Aorta (tissue), 5 donors: Measurements from ENCODE around the gene SLC14A1. TPM values are rescaled to one million over a fixed set of nuclear protein-coding genes. Genes with fewer than 3 reads are reported as not detected.

Experiments used
- ATAC-seq: fragments of 200-7000 bp; cut with Tn5 transposase; one replicate; pipeline ENCODE4 v1.9.1; 2022; ENCODE audit warnings: moderate library complexity; ENCODE audit not compliant: low FRiP score
- DNase-seq, 2 donors: peaks; one replicate each; pipeline ENCODE4 v3.0.0-alpha.2; 2020
- H3K27ac ChIP-seq, 2 donors: one replicate each; pipeline ENCODE4 v1.5.1; 2013; ENCODE audit warnings: low read length in 2 of 2, mild to moderate bottlenecking in 2 of 2, moderate library complexity in 2 of 2, control low read depth in 1 of 2, inconsistent platforms in 1 of 2, low read depth in 1 of 2
- H3K27me3 ChIP-seq, 2 donors: one replicate each; pipeline ENCODE4 v1.6.1; 2013; ENCODE audit warnings: control low read depth in 1 of 2, low read length in 1 of 2, mild to moderate bottlenecking in 1 of 2, moderate library complexity in 1 of 2; ENCODE audit not compliant: insufficient read depth in 2 of 2, control insufficient read depth in 1 of 2
- H3K36me3 ChIP-seq, 2 donors: one replicate each; pipeline ENCODE4 v1.6.1; 2013; ENCODE audit warnings: control low read depth in 1 of 2, low read length in 1 of 2, mild to moderate bottlenecking in 1 of 2; ENCODE audit not compliant: insufficient read depth in 2 of 2, control insufficient read depth in 1 of 2
- H3K4me1 ChIP-seq, 2 donors: one replicate each; pipeline ENCODE4 v1.6.1; 2013; ENCODE audit warnings: low read length in 2 of 2, control low read depth in 1 of 2, mild to moderate bottlenecking in 1 of 2, moderate library complexity in 1 of 2; ENCODE audit not compliant: insufficient read depth in 2 of 2, control insufficient read depth in 1 of 2
- H3K4me3 ChIP-seq, 2 donors: one replicate each; pipeline ENCODE4 v1.5.1; 2013; ENCODE audit warnings: low read length in 2 of 2, control low read depth in 1 of 2, mild to moderate bottlenecking in 1 of 2
- H3K9me3 ChIP-seq: one replicate; pipeline ENCODE4 v1.6.1; 2013; ENCODE audit warnings: mild to moderate bottlenecking, low read length; ENCODE audit not compliant: control insufficient read depth
- WGBS, 2 donors: extraction: QIAGEN DNeasy Blood & Tissue Kit; methylation state at CpG; one replicate each; pipeline ENCODE4 v1.1.7; 2013; 5-methylcytosine and 5-hydroxymethylcytosine counted together
- intact Hi-C, 2 donors: fragments of 100-400 bp; cut with DNase I; formaldehyde crosslinking; loops; one replicate each; pipeline versions ENCODE4 v1.14.2 to v1.15.0; 2022
- polyA plus RNA-seq, 2 donors: library from polyadenylated mRNA; stranded (reverse); fragments of 200-250 nt; gene quantifications; one replicate each; pipeline ENCODE4 v1.2.3, GENCODE V29; 2013
- total RNA-seq, 2 donors: library from RNA; stranded (reverse); fragmentation: NEBNext Ultra II Directional; extraction: Animal tissue kit (Norgen Biotek cat#: 25700); gene quantifications; one replicate each; pipeline ENCODE4 v1.2.1, GENCODE V29; 2021
- donor health status: healthy with polysubstance abuse.
- donor health status: Bipolar disorder and iron deficiency.
- donor health status: DM: no; HTN: no; CAD: no.
- donor health status: DM: no; HTN: no; CAD: no.
- donor health status: DM: yes; HTN: yes; CAD: no.

SLC14A1 gene
- total and polyA plus RNA-seq, 4 donors: 11.4 to 44.8 (median 33.3) TPM

DNA sequence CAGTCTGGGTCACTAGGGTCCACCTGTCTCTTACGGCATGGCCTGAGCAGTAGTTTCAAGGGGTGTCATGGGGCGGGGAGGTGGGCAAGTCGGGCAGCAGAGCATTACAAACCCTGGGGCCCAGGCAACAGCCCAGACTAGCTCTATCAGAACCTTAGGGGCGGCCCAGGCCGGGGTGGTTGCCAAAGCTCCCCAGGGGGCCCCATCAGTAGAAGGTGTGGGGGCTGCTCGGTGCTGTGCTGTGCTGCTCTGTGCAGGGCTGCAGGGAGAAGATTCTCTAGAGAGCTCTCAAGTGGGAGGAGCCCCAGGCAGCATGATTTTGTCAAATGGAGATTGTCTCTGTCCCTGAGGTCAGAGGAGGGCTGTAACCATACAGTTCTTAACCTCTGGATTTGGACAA is 36.4 kb upstream of the SLC14A1 start:
- Histone ChIP-seq H3K27ac (no peak overlapping the region), H3K27me3 (no peaks in the 10 kb centered on the region), H3K36me3 (no peaks in the 10 kb centered on the region), H3K9me3 (no peaks in the 10 kb centered on the region), H3K4me3 (no peak overlapping the region), H3K4me1 (no peaks in the 10 kb centered on the region)
- ATAC-seq: peak; percentile 19
- WGBS, 2 donors: 76% methylated on average over 6 of the region's 6 CpGs
- intact Hi-C loops: no loop called here
- no peak for DNase-seq

- Histone ChIP-seq H3K4me3 (no peak overlapping the region), H3K4me1 (no peaks in the 10 kb centered on the region), H3K9me3 (no peaks in the 10 kb centered on the region), H3K36me3 (no peaks in the 10 kb centered on the region), H3K27me3 (no peaks in the 10 kb centered on the region), H3K27ac (no peak overlapping the region)
- WGBS, 2 donors: 78 to 81% methylated on average over 4 of the region's 4 CpGs
- ATAC-seq: no peak
- intact Hi-C loops: no loop called here
- DNase-seq: no peak
Measured at GRCh38 chr18:45688113-45688512, 35.9 kb upstream of the SLC14A1 start.

- intact Hi-C loops: no loop called here
- ATAC-seq: no peak
- no peaks in the 10 kb centered on the region for H3K27me3 ChIP-seq
- H3K9me3 ChIP-seq: no peaks in the 10 kb centered on the region
- no peaks in the 10 kb centered on the region for H3K36me3 ChIP-seq
- H3K27ac ChIP-seq: no peak overlapping the region
- 81 to 83% methylated on average over 4 of the region's 4 CpGs for WGBS, 2 donors
- no peak overlapping the region for H3K4me3 ChIP-seq
- H3K4me1 ChIP-seq: no peaks in the 10 kb centered on the region
- no peak for DNase-seq
Measured at GRCh38 chr18:45688833-45689232, 35.1 kb upstream of the SLC14A1 start.

- Histone ChIP-seq H3K36me3 (no peaks in the 10 kb centered on the region), H3K27me3 (no peaks in the 10 kb centered on the region), H3K4me3 (no peak overlapping the region), H3K27ac (no peak overlapping the region), H3K4me1 (no peaks in the 10 kb centered on the region), H3K9me3 (no peaks in the 10 kb centered on the region)
- no peak for DNase-seq
- intact Hi-C loops: no loop called here
- WGBS, 2 donors: 82 to 90% methylated on average over 4 of the region's 4 CpGs
- ATAC-seq: no peak
Measured at GRCh38 chr18:45689396-45689795, 34.6 kb upstream of the SLC14A1 start.

GRCh38 chr18:45690975-45691815 is 32.8 kb upstream of the SLC14A1 start:
- Histone ChIP-seq H3K4me3 (no peak overlapping the region), H3K36me3 (no peaks in the 10 kb centered on the region), H3K27ac (no peak overlapping the region), H3K27me3 (no peaks in the 10 kb centered on the region), H3K4me1 (no peaks in the 10 kb centered on the region), H3K9me3 (no peaks in the 10 kb centered on the region)
- 11 to 14% methylated on average over 12 of the region's 12 CpGs for WGBS, 2 donors
- DNase-seq (peak; percentile 87 to 92), ATAC-seq (peak; percentile 89)
- intact Hi-C loops: loop anchor here (1.0 to 5.0 kb wide), 4 partner anchors 70 to 191 kb away; no protein-coding TSS in a partner anchor

GRCh38 chr18:45691816-45692179 is 32.2 kb upstream of the SLC14A1 start:
- DNase-seq: no peak

DNA sequence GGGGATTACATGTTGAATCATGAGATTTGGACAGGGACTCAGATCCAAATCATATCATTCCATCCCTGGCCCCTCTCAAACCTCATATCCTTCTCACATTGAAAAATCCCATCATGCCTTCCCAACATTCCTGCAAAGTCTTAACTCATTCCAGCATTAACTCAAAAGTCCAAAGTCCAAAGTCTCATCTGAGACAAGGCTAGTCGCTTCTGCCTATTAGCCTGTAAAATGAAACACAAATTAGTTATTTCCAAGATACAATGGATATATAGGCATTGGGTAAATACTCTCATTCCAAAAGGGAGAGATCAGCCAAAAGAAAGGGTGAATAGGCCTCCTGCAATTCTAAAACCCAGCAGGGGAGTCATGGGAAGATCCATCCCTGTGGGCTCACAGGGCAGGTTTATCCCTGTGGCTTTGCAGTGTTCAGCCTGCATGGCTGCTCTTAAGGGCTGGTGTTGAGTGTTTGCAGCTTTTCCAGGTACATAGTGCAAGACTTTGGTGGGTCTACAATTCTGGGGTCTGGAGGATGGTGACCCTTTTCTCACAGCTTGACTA is 21.2 kb upstream of the SLC14A1 start:
- Histone ChIP-seq H3K4me3 (no peak overlapping the region), H3K27ac (no peak overlapping the region), H3K36me3 (no peaks in the 10 kb centered on the region), H3K27me3 (no peaks in the 10 kb centered on the region), H3K4me1 (no peaks in the 10 kb centered on the region), H3K9me3 (peaks cover 5% of the 10 kb centered on the region)
- no peak for DNase-seq
- WGBS, 2 donors: 91 to 94% methylated on average over 1 of the region's 1 CpG
- intact Hi-C loops: no loop called here
- no peak for ATAC-seq

More at GRCh38 chr18:45691816-45692179, 32.2 kb upstream of the SLC14A1 start:
- no peaks in the 10 kb centered on the region for H3K36me3 ChIP-seq
- H3K4me1 ChIP-seq: no peaks in the 10 kb centered on the region
- 80 to 84% methylated on average over 7 of the region's 7 CpGs for WGBS, 2 donors
- intact Hi-C loops: loop anchor here (1.0 to 5.0 kb wide), 4 partner anchors 71 to 191 kb away; no protein-coding TSS in a partner anchor
- H3K4me3 ChIP-seq: no peak overlapping the region
- H3K27ac ChIP-seq: no peak overlapping the region
- no peaks in the 10 kb centered on the region for H3K9me3 ChIP-seq
- no peaks in the 10 kb centered on the region for H3K27me3 ChIP-seq
- no peak for ATAC-seq

DNA sequence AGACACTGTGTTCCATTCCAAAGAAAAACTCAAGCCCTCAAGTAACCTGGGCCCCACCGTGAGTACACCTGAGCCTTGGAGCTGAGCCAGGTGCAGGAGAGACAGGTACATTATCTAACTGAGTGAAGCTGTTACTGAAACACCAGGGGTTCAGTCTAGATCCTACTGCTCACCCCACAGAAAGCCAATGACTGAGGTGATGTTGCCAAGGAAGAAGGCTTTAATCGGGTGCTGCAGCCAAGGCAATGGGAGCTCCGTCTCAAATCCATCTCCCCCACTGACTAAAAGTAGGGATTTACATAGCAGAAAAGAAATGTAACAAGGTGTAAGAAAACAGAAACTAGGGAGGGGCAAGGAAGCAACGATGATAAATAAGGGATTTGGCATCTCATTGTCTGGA is 15.2 kb upstream of the SLC14A1 start:
- DNase-seq: no peak
- Histone ChIP-seq H3K36me3 (no peaks in the 10 kb centered on the region), H3K27me3 (no peaks in the 10 kb centered on the region), H3K9me3 (peaks cover 1% of the 10 kb centered on the region), H3K27ac (no peak overlapping the region), H3K4me1 (no peaks in the 10 kb centered on the region), H3K4me3 (no peak overlapping the region)
- no peak for ATAC-seq
- intact Hi-C loops: no loop called here
- WGBS, 2 donors: 75 to 89% methylated on average over 4 of the region's 4 CpGs

- Histone ChIP-seq H3K36me3 (no peaks in the 10 kb centered on the region), H3K27ac (no peak overlapping the region), H3K4me1 (no peaks in the 10 kb centered on the region), H3K9me3 (peaks cover 1% of the 10 kb centered on the region), H3K4me3 (no peak overlapping the region), H3K27me3 (no peaks in the 10 kb centered on the region)
- ATAC-seq: no peak
- DNase-seq: no peak
- intact Hi-C loops: no loop called here
Measured at GRCh38 chr18:45712061-45712460, 11.9 kb upstream of the SLC14A1 start.
